ENCODE measurements around the gene HIRA. TPM values are rescaled to one million over a fixed set of nuclear protein-coding genes. Genes with fewer than 3 reads are reported as not detected.
A peak's percentile ranks its signal among the peaks of the same experiment; 100 is the strongest.

Gene HIRA
- total and polyA plus RNA-seq, 9 of the 15 experiments (the other 6 are each of a cell fraction or from before 2014, with no cell fraction given), result 0.96 to 132 (median 58.4) TPM

- TF ChIP-seq MYC (IDR thresholded peaks at IDR 0.05; ENCODE audit: low read depth, low read length) (peak; percentile 100), MYC (CRISPR knock-in tag; IDR thresholded peaks at IDR 0.05; ENCODE audit: borderline replicate concordance, low read depth) (peak; percentile 100; the same call in 1 of the 2 replicates), ZNF324 (CRISPR knock-in tag; IDR thresholded peaks at IDR 0.05) (peak; percentile 65), HNRNPL (IDR thresholded peaks at IDR 0.05; ENCODE audit: low read depth, low read length) (peak; percentile 100), ATF4 (CRISPR knock-in tag; IDR thresholded peaks at IDR 0.05) (peak; percentile 77), SP2 (IDR thresholded peaks at IDR 0.05; ENCODE audit: extremely low read depth, low read depth, low read length, poor library complexity, severe bottlenecking) (peak; percentile 46), TFE3 (CRISPR knock-in tag; IDR thresholded peaks at IDR 0.05) (peak; percentile 75), SOX6 (IDR thresholded peaks at IDR 0.05) (no peak), RBM15 (IDR thresholded peaks at IDR 0.05; ENCODE audit: insufficient read depth, low read length) (0 out of 2 replicates have a peak, but pooled peaks have one; percentile 86), CBX2 (IDR thresholded peaks at IDR 0.05; ENCODE audit: insufficient read depth, low read length, poor library complexity, severe bottlenecking) (no peak), IFI16 (CRISPR knock-in tag; IDR thresholded peaks at IDR 0.05) (peak; percentile 79), FOXO4 (CRISPR knock-in tag; IDR thresholded peaks at IDR 0.05) (peak; percentile 85; the same call in 1 of the 2 replicates), CHD2 (IDR thresholded peaks at IDR 0.05; ENCODE audit: low read depth, low read length) (peak; percentile 77; the same call in 1 of the 2 replicates), NKRF (IDR thresholded peaks at IDR 0.05; ENCODE audit: borderline replicate concordance) (no peak), SETDB1 (IDR thresholded peaks at IDR 0.05; ENCODE audit: low read length) (peak; percentile 100), ZNF263 (CRISPR knock-in tag; IDR thresholded peaks at IDR 0.05; ENCODE audit: borderline replicate concordance) (no peak), ETS2 (tag; IDR thresholded peaks at IDR 0.05; ENCODE audit: borderline replicate concordance, poor library complexity, severe bottlenecking) (peak; percentile 94), MAZ (CRISPR knock-in tag; conservative IDR thresholded peaks at IDR 0.05 in 1 of 2, IDR thresholded peaks at IDR 0.05 in 1 of 2) (peak; percentile 100), RB1 (IDR thresholded peaks at IDR 0.05; ENCODE audit: low read depth) (no peak), ZNF561 (CRISPR knock-in tag; conservative IDR thresholded peaks at IDR 0.05) (peak; percentile 3), RAD21 (CRISPR knock-in tag; conservative IDR thresholded peaks at IDR 0.05 in 1 of 2, IDR thresholded peaks at IDR 0.05 in 1 of 2) (peak; percentile 31 to 59; a peak in 3 of 4 replicates)
Measured at GRCh38 chr22:19432133-19432851, 759 bp upstream of the HIRA start, which contains the start of gene MRPL40 (continued).
